Activated CD8-positive, alpha-beta memory T cell treated with anti-CD3 and anti-CD28 coated beads, Interleukin-2, amount 50 U/mL, for 24 hours (primary cell): ENCODE measurements around the gene AUTS2.

Source experiments
- DNase-seq: peaks from one replicate; pipeline ENCODE4 v3.0.0-alpha.2; 2020; ENCODE audit errors: extremely low read depth

AUTS2 gene

DNA sequence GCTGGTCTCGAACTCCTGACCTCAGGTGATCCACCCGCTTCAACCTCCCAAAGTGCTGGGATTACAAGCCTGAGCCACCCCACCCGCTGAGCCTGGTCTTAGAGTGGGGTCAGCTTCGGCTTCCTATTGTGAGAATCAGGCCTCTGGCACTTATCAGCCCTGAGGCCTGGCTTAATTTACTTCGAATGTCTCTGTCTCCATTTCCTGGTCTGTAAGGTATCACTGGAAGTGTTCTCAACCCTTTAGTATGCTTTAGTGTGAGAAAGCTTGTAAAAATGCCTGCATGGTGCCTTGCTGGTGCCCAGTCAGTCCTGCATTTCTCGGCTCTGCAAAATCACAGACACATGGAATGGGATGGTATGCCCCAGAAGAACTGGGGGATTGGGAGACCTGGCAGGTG lies 862.3 kb downstream of the AUTS2 start:
- DNase-seq: no peak

DNA sequence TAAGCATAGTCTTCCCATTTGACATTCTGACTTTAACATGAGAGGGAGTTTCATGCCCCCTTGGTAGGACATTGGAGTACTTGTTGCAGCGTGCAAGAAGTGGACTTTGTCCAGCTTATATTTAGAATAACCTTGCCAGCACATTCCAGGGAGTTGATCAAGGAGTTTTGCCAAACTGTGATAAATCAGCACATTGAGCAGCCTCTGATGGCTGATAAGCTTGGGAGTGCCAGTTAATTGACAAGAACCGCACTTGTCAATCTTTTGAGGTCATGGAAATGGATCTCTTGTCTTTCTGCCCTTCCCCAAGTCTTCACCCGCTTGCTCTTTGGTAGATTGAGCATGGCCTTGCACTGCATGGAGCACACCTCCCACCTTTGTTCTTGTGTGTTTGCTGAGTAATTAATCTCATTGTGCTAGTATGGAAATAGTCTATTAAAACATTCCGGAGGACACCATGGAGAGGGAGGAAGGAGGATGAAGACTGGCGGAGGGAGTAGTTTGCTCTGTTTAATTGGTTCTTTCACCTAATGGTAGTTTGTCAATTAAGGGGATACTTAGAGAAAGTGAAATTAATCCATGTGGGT lies 865.2 kb downstream of the AUTS2 start:
- DNase-seq: no peak

DNA sequence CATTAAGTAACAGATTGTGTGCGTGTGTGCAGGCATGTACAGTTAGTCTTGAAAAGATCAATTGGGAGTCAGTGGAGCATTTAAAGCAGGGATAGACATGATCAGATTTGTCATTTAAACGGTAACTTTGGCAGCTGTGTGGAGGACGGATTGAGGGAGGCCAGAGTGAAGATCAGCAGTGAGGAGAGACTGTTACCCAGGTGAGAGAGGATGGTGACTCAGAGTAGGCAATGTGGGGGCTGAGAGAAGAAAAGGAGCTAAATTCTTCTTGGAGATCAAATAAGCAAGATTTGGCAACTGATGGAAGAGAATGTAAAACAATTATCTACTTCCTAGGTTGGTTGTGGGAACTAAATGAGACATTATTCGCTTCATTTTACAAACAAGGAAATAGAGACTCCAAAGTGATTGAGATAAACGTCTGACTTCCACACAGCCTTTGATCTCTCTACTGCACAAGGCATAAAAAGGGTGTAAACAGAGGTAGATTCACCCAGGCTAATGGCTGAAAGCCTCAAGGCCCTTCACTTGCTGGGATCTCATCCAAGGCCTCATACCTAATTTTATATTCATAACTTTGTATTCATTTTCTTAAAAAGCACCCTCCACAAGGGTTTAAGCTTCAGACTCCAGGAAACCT lies 868.6 kb downstream of the AUTS2 start:
- no peak for DNase-seq

DNA sequence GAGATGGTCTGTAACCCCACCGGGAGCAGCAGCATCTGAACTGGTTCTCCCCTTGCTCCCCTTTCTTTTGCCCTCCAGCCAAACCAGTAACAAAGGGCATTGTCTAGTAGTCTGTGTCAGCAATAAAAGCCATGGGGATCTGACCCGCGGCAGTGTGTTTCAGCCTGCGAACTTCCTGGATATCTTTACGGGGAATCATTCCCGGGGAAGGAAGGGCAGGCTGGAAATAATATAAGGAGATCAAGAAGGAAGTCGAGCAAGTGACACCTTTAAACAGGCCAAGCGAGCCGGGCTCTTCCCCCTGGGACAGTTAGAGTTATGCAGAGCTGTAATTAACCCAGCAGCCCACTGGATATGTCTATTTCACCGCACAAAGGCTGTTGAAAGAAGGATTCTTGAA lies 872.5 kb downstream of the AUTS2 start:
- DNase-seq: no peak

DNA sequence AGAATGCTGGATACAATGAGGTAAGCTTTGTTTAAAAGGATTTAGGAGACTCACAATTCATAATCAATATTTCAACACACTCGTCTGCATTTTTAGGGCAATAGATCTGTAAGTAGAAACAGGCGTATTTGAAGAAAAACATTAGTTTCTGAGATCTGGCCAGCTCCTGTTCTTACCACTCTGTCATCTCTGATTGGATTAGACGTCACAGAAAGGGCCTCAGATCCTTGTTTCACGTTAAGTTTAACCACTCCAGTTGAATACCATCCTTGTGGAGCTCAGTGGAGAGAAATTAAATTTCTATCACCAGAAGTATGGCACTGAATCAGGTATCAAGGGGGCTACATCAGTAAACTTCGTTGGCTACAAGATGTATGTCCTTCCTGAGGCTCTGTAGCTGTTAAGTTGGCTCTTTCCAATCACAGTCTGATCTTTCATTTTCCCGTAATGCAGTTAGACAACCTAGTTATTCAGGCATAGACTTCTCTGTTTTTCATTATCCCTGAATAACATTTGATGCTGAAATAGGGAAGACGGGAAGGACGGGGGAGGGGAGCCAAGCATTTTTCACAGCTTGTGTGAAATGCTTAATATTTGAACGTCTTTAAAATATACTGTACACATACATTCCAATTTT lies 874.4 kb downstream of the AUTS2 start:
- no peak for DNase-seq

DNA sequence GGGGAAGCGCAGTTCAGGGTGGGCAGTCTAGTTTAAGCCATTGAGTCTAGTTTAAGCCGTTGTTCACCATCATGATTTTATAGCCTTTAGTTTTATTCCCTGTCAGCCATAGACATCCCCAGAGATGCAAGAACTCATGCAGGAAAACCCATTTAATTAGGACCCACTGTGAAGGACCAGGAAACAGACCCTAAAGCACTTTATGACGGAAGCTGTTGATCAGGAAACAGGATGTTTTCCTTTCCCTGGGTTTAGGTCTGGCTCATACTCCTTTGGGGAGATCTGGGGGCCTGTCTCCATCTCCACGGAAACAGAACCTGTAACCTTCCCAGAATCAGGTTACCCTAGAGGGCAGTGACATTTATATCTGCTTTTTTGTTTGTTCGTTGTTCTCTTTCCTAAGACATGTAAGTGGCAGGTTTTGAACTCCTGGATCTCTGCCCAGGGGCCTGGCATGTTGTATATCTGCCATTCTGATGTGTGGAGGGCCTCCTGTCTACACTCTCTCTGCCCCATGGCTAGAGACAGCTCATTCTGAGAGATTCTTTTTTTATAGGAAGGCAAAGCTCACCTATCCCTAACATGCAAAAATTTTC lies 876.5 kb downstream of the AUTS2 start:
- DNase-seq: no peak

DNA sequence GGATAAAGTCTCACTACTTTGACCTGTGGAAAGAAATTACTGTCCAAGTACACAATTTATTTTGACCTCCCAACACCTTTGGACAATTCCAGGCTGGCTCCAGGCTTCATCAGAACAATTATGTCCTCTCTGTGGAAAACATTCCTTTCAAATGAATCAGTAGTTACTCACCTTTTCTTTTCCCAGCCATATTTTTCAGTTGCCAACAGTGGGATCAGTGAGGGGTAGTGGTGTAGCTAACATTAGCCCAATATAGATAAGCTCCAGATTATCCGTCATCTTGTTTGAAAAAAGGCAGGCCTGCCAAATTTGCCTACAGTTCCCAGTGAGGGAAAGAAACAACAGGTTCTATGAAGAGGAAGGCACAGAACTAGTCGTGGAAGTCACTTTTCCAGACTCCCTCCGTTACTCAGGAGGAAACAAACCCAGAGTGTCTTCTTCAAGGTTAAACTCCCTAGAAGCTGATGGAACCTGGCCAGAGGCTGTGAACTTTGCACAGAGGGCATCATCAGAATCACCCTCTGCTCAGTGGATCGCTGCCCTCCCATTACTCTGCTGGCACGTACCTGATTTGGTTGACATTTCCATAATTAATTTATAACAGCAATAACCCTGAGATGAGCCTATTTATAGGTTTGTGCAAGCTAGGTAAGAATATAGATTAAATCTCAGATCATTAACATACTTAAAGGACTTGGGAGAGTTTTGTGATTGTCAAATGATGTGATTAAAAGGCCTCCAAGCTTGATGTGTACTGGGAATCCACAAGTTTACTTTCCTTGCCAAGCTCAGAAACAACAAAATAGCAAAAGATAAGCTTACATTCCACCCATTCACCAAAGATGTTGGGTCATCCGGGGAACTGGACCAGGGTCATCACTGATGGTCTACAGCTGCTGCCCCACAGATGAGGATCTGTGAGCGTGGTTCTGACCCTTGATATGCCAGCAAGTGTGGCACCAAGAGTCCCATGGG lies 879.0 kb downstream of the AUTS2 start:
- DNase-seq: no peak

DNA sequence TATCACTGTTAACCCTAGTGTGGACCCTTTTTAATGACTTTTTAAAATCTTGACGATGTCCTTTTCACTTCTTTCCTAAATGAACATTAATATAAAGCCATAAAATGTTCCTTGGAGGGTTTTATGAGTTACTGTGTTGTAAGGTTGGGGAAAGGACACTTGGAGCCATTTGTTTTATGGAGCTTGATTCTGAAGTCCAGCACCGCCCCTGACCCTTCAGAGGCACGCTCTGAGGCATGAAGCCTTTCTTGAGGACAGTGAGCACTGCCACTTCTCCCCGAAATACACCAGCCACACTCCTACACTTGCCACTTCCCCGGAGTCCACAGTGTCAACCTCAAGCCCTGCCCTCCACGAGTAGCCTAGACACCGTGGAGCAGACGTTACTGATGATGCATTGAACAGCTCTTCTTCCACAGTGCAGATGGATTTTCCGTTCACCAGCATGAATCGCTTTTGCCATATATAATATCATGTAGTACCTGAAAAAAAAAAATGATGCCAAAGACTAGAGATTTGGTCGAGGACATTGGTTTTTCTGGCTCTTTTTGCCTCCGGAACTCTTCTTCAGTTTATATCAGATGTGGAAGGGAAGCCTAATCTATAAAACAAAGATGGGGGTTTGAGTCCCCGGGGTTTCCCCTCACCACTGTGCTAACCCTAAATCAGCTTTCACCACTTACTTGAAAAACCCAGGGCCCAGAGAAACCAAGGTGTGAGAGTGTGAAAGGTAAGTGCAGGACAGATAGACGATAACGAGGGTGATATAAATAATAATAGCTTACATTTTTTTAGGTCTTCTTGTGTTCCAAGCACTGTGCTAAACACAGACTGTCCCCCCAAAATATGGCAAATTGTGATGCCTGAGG lies 881.1 kb downstream of the AUTS2 start:
- no peak for DNase-seq

DNA sequence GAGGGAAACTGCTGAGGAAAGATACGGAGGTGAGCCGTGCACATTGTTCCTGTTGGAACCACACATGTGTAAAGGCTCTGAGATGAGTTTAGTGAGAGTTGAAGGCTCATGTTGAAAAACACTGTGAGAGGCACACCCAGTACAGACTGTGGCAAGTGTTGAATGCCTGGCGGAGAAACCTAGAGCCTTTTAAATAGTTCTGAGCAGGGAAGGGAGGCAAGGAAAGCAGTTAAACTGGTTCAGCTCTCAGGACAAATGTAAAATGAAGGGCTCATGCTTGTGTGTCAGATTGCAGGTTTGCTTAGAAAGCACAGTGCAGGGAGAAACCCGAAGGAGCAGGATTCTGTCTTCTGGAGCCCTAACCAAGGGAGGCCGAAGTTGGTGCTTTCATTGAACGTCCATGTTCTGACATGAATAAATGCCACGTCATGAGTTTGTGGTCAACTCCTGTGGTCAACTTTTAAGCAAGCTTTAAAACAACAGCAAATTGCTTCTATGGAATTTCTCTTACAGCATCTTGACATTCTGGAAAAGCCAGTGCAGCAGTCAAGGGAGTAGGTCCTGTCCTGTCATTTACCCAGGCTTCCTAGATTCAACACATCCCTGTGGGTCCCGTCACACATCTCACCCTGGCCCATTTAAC lies 882.8 kb downstream of the AUTS2 start:
- no peak for DNase-seq

DNA sequence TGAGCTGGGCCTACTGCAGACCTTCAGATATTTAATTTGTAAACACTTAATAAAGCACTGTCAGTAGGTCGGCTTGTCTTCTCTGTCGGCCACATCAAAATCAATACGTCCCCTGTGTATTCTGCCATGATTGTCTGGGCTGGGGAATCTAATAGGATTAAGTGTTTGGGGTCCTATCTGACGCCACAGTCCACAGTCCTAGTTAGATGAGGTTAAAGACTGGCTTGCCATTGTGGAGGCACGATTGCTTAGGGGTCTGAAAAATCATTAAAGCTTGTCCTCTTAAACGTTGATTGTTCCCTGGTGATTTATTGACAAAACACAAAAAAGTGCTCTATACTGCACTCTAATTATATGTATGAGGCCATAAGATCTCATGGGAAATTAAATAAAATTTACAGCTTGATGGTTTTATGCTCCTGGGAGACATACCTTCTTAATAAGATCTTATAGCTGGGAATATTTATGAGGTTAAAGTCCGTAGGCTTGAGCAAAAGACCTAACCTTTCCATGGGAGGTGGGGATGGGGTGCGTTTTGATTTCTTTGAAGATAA lies 883.4 kb downstream of the AUTS2 start:
- no peak for DNase-seq

DNA sequence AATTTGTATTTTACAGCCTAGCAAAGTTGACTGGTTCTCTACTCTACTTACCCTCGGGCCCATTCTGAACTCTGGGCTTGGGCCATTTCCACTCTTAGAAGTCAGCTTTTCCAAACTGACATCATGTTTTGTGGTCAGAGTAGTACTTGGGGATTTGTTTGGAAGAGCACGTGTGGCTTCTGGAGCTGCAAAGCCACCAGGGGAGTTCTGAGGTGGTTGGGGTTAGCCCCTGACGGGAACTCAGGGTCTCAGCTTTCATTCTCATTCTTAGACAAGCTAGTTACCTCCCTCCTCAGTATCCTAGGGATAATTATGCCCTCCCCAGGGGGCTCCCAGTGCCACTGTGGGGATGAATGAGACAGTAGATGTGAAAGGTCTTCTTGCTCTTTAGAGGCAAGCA lies 886.0 kb downstream of the AUTS2 start:
- DNase-seq: no peak

DNA sequence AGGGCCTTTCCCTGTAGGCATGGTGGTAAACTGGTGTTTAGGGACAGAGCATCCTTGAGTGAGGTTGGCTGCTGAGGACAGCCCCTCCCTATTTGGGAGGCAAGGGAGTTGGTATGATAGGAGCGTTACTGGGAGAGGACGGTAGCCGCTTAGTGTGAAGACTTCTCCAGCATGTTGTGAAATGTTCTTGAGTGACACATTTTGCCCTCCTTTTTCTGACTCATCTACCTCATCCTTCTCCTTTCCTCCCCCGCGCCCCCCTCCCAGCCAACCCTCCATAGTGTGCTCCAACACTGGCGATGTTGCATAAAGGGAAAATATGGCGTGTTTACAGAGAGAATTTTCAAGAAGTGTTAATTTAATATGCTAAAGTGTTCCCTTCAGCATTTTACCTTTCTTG lies 888.7 kb downstream of the AUTS2 start:
- DNase-seq: no peak

DNA sequence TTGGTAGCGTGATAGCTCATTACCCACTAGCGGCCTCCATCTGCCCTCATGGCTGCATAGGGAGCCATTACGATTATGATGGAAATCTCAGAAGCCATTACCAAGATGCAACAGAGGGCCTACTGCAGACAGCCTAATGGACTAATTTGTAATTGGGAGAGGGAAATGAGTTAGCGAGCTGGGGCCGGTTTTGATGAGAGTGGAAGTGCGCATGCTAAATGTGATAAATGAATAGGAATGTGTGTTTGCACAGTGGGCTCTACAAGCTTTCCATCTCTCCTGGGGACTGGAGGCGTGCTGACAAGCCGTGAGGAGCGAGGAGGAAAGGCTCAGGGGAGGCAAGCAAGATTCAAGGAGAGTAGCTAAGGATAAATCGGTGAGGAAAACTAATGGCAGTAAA lies 889.2 kb downstream of the AUTS2 start:
- DNase-seq: no peak

DNA sequence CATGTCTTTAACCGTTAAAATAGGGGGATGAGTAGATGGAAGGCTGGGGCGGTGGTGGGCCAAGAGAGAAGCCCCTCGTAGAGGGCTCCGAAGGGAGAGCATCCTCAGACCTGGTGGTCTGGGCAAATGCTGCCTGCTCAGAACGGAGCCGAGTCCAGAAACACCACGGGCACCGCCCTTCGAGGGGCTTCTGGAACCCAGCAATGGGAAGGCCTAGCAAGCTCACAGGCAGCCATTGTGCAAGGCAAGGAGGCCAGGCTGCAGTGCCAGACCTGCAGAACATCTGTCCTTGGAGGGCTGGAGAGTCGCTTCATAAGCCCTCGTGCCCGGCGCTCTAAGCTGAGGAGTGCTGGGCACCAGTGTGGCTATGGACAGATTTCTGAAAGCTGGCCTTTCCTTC lies 889.6 kb downstream of the AUTS2 start:
- DNase-seq: no peak

DNA sequence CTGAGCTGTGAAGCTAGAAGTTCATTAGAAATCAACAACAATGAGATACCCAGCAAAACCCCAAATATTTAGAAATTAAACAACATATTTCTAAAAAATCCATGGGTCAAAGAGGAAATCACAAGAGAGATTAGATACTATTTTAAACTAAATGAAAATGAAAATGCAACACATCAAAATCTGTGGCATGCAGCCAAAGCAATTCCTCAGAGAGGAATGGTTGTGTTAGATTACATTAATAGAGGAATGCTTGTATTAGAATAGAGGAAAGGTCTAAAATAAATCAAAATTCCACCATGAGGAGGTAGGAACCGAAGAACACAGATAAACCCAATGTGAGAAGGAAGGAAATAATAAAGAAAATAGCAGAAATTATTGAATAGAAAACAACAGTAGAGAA lies 891.5 kb downstream of the AUTS2 start:
- DNase-seq: no peak

DNA sequence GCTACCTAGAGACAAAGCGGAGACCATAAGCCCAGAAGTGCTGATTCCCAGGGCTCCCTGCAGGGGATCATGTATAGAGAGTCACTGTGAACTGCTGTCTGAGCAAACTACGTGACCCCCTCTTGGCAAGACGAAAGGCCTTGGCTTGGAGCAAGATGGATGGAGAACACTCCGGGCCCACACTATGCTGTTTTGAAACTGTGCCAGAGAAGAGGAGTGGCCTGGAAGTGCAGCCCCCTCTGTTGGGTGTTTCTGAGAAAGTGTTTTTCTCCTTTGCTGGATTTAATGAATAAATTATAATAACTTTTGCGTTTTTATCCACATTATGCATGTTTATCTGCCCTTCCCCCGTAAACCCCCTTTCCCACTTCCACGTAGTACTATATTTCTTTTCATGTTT lies 894.4 kb downstream of the AUTS2 start:
- DNase-seq: no peak

DNA sequence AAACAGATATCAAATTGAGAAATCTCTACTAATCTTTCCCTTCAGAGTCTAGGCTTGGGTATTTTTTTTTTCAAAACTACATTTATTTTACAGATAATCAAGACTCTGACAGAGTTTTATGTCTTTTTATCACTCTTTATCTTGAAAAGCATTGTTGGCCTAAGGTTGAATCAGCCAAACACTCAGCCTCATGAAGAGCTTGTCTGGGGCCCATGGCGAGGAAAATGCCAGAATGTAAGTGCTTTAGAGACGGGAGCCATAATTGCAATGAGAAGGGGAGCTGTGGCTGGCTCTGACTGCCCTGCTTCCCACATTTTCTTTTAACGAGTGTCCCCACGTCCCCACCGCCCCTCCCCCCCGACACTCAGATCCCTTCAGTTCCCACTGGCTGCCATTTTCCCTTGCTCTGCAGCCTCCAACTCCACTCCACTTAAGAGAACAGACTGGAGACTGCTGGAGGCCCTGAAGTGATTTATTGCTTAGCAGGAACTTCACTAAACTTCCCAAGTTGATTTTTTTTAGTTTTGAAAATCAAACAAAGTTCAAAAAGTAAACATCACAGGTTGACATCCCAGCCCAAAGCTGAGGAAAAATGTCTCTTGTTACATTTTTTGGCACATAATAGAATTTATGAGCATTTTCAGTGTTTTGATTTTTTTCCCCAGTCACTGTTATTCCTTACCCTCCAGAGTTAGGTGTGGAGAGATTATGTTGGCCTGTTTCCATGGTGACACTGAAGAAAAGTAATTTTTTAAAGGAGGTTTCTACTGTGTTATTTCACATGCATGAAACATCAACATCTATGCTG lies 896.2 kb downstream of the AUTS2 start:
- DNase-seq: no peak

DNA sequence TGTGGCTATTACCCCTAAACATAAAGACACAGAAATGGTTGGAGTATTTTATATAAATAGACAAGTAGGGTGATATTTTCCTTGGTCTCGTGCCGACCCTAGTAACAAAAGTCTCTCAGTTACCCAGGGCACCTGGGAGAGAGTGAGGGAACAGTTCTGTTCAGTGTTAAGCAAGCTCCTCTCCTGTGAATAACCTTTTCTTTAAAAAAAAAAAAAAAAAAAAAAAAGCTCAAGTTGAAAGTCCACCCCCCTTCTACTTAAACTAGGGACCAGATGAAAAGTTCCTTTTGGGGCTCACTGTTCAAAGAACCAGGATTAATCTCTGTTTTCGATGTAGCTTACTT lies 896.7 kb downstream of the AUTS2 start:
- DNase-seq: no peak

DNA sequence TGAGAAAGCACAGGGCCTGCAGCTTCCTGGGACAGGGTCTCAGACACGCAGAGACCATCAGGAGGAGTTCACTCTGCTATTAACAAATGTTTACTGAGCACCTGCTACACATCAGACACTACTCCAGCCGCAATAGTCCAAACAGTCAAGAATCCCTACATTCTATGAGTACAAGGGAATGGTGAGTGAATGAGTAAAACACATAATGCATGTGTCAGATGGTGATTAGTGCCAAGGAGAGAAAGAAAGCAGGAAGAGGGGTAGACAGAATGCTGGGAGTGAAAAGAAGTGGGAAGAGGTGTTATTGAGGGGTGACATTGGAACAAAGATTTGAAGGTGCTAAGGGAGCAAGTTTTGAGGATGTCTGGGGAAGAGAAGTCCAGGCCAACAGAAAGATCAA lies 899.5 kb downstream of the AUTS2 start:
- no peak for DNase-seq
